IMR-90 (cell line): ENCODE measurements around the gene PTPRN2.

Experiments used
- BHLHE40 ChIP-seq: fragments of 150-350 bp; IDR thresholded peaks from 2 replicates; pipeline ENCODE4 v1.6.1; 2016; ENCODE audit warnings: mild to moderate bottlenecking, low read depth, low read length
- CTCF ChIP-seq: conservative IDR thresholded peaks from 2 replicates; pipeline ENCODE4 v1.5.1; 2012; ENCODE audit warnings: mild to moderate bottlenecking, low read depth, low read length, improper control_type of control experiment
- ELK1 ChIP-seq: fragments of 150-350 bp; IDR thresholded peaks from 2 replicates; pipeline ENCODE4 v1.6.1; 2016; ENCODE audit warnings: low read depth, mild to moderate bottlenecking, low read length, moderate library complexity, borderline replicate concordance
- FOS ChIP-seq: fragments of 150-350 bp; IDR thresholded peaks from 2 replicates; pipeline ENCODE4 v1.6.1; 2016; ENCODE audit warnings: low read depth, low read length
- MXI1 ChIP-seq: IDR thresholded peaks from 2 replicates; pipeline ENCODE4 v1.6.1; 2012; ENCODE audit warnings: low read depth, mild to moderate bottlenecking, low read length, moderate library complexity, borderline replicate concordance
- NFE2L2 ChIP-seq: fragments of 150-350 bp; IDR thresholded peaks from 2 replicates; pipeline ENCODE4 v1.6.1; 2016; ENCODE audit warnings: low read depth, mild to moderate bottlenecking, low read length
- POLR2A ChIP-seq: IDR thresholded peaks from 2 replicates; pipeline ENCODE4 v1.6.1; 2012; ENCODE audit warnings: mild to moderate bottlenecking, low read depth, low read length
- RAD21 ChIP-seq: IDR thresholded peaks from 2 replicates; pipeline ENCODE4 v1.6.1; 2012; ENCODE audit warnings: low read length, improper control_type of control experiment
- RCOR1 ChIP-seq: IDR thresholded peaks from 2 replicates; pipeline ENCODE4 v1.6.1; 2012; ENCODE audit warnings: mild to moderate bottlenecking, low read length, improper control_type of control experiment; ENCODE audit not compliant: insufficient replicate concordance
- USF2 ChIP-seq: fragments of 150-350 bp; IDR thresholded peaks from 2 replicates; pipeline ENCODE4 v1.6.1; 2017; ENCODE audit warnings: mild to moderate bottlenecking, antibody characterized with exemption, low read length, low read depth

GRCh38 chr7:158623241-158623640 lies 35.6 kb upstream of the PTPRN2 start:
- TF ChIP-seq CTCF (no peak), USF2 (no peak), MXI1 (no peak), RAD21 (no peak), RCOR1 (no peak), POLR2A (no peak), FOS (no peak), NFE2L2 (no peak), ELK1 (no peak), BHLHE40 (no peak)
